GM21576 (cell line): ENCODE data around the gene MIB2.

ENCODE experiments used
- ATAC-seq: cut with Tn5 transposase; IDR thresholded peaks from one replicate; pipeline ENCODE4 v1.9.1; 2021; ENCODE audit warnings: mild to moderate bottlenecking, moderate library complexity; ENCODE audit not compliant: unreplicated experiment

The MIB2 gene

GRCh38 chr1:1598051-1598719, 17.1 kb upstream of the MIB2 start:
- ATAC-seq: no peak

GRCh38 chr1:1598720-1599029, 16.6 kb upstream of the MIB2 start:
- no peak for ATAC-seq

- no peak for ATAC-seq
Observed at GRCh38 chr1:1599030-1599934, 16.0 kb upstream of the MIB2 start.

- no peak for ATAC-seq
Observed at GRCh38 chr1:1599935-1600860, 15.1 kb upstream of the MIB2 start, which contains the start of gene FNDC10. Gene FNDC10 (minus strand): TSS chr1:1600135. CDS start chr1:1600015, 120 bp downstream.

GRCh38 chr1:1600861-1601563, 14.3 kb upstream of the MIB2 start:
- ATAC-seq: no peak

GRCh38 chr1:1601564-1602303, 13.6 kb upstream of the MIB2 start:
- no peak for ATAC-seq

GRCh38 chr1:1602304-1602967, 12.9 kb upstream of the MIB2 start:
- no peak for ATAC-seq

- no peak for ATAC-seq
Observed at GRCh38 chr1:1602968-1603506, 12.3 kb upstream of the MIB2 start.

GRCh38 chr1:1603671-1604373, 11.5 kb upstream of the MIB2 start:
- no peak for ATAC-seq

- ATAC-seq: no peak
Observed at GRCh38 chr1:1604374-1605033, 10.8 kb upstream of the MIB2 start.

GRCh38 chr1:1605034-1605591, 10.2 kb upstream of the MIB2 start:
- no peak for ATAC-seq

GRCh38 chr1:1605724-1606123, 9.6 kb upstream of the MIB2 start:
- ATAC-seq: no peak

- no peak for ATAC-seq
Observed at GRCh38 chr1:1606232-1606631, 9.1 kb upstream of the MIB2 start.

- ATAC-seq: no peak
Observed at GRCh38 chr1:1609822-1610485, 5.3 kb upstream of the MIB2 start.

- ATAC-seq: no peak
Observed at GRCh38 chr1:1610796-1611195, 4.5 kb upstream of the MIB2 start.

GRCh38 chr1:1612104-1612400, 3.2 kb upstream of the MIB2 start:
- ATAC-seq: no peak

GRCh38 chr1:1613509-1614082, 1.7 kb upstream of the MIB2 start:
- no peak for ATAC-seq
